NCI-H2171 treated with DMSO at 0.1 percent for 48 hours (cell line): ENCODE results near the gene CLPX.
"Not testable (repeated sequence)": the region's sequence is repeated elsewhere in the genome, so short reads cannot be mapped to it uniquely, and the experiment has no call there.

Source experiments
- DNase-seq: peaks from one replicate; lab custom pipeline; 2025; lab: John Stamatoyannopoulos, UW

Gene CLPX

GRCh38 chr15:65172531-65172930, 12.6 kb downstream of the CLPX start:
- no peak for DNase-seq

- DNase-seq, result no peak
Observed at GRCh38 chr15:65171428-65171827, 13.7 kb downstream of the CLPX start.

- no peak for DNase-seq
Observed at GRCh38 chr15:65165875-65166274, 19.3 kb downstream of the CLPX start.

- no peak for DNase-seq
Observed at GRCh38 chr15:65164139-65164538, 21.0 kb downstream of the CLPX start.

GRCh38 chr15:65163041-65163440, 22.1 kb downstream of the CLPX start:
- no peak for DNase-seq

- no peak for DNase-seq
Observed at GRCh38 chr15:65156692-65157091, 28.4 kb downstream of the CLPX start.

- DNase-seq, result no peak
Observed at GRCh38 chr15:65154720-65155119, 30.4 kb downstream of the CLPX start.

- no peak for DNase-seq
Observed at GRCh38 chr15:65147902-65148301, 37.2 kb downstream of the CLPX start.

GRCh38 chr15:65146438-65146837, 38.7 kb downstream of the CLPX start:
- no peak for DNase-seq

GRCh38 chr15:65138631-65139030, 46.5 kb downstream of the CLPX start:
- not testable (repeated sequence) for DNase-seq

- DNase-seq, result not testable (repeated sequence)
Observed at GRCh38 chr15:65137893-65138292, 47.2 kb downstream of the CLPX start.

- DNase-seq, result not testable (repeated sequence)
Observed at GRCh38 chr15:65137089-65137488, 48.1 kb downstream of the CLPX start.

GRCh38 chr15:65134538-65134937, 50.6 kb downstream of the CLPX start:
- no peak for DNase-seq

- DNase-seq, result peak; percentile 98
Observed at GRCh38 chr15:65133548-65134200, 51.5 kb downstream of the CLPX start, which contains the start of gene PDCD7. PDCD7 (minus strand) TSS chr15:65133808; CDS start chr15:65133781, 27 bp downstream.

GRCh38 chr15:65132878-65133547, 52.1 kb downstream of the CLPX start:
- no peak for DNase-seq

- DNase-seq, result no peak
Observed at GRCh38 chr15:65130941-65131340, 54.2 kb downstream of the CLPX start.

GRCh38 chr15:65115542-65115941, 69.6 kb downstream of the CLPX start:
- DNase-seq, result peak; percentile 79

- DNase-seq, result peak; percentile 89
Observed at GRCh38 chr15:65115086-65115485, 70.1 kb downstream of the CLPX start, which contains the start of gene UBAP1L. UBAP1L (minus strand) TSS chr15:65115200; CDS start chr15:65106215, 8,985 bp downstream.

GRCh38 chr15:65110676-65111292, 74.4 kb downstream of the CLPX start:
- no peak for DNase-seq

GRCh38 chr15:65106011-65106590, 79.0 kb downstream of the CLPX start:
- DNase-seq, result no peak

- no peak for DNase-seq
Observed at GRCh38 chr15:65105038-65105437, 80.1 kb downstream of the CLPX start.

GRCh38 chr15:65102912-65103311, 82.2 kb downstream of the CLPX start:
- DNase-seq, result no peak
